ENCODE measurements around the gene CFP. TPM values are rescaled to one million over a fixed set of nuclear protein-coding genes. Genes with fewer than 3 reads are reported as not detected.
A peak's percentile ranks its signal among the peaks of the same experiment; 100 is the strongest.

The CFP gene
- total RNA-seq, 1 experiment from 2014 or later: 0.27 TPM

DNA sequence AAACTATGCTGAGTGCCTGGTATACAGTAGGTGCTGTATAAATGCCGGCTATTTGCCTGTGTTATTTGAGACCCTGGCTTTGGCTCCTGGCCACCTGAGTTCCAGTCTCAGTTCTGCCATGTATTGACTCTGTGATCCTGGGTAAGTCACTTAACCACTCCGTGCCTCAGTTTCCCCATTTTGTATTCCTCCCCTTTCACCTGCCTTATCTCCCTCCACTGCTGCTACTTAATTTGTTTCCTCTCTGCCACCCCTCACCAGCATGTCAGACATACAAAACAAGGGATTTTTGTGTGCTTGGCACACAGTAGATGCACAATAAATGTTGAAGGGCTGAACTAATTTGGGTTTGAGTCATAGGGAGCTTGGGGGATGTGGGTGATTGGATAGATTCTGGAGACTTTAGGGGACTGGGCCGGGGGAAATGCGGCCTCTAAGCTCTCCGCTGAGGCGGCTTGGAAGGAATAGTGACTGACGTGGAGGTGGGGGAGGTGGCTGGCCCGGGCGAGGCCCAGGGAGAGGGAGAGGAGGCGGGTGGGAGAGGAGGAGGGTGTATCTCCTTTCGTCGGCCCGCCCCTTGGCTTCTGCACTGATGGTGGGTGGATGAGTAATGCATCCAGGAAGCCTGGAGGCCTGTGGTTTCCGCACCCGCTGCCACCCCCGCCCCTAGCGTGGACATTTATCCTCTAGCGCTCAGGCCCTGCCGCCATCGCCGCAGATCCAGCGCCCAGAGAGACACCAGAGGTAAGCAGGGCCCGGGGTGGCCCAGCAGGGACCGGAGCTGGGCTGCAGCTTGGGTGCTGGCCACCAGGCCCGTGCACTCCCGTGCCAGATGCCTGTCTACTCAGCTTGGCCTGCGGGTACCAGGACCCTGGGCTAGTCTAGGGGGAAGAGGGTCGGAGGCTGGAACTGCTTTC, 47.7 kb downstream of the CFP start, which contains the start of gene TIMP1:
TIMP1 (plus strand) TSS at position 706 of the 917 bp plus-strand sequence. CDS start 980 bp downstream, outside the sequence.
- in situ Hi-C loops (cut with HindIII; ENCODE audit: low sequenced_read_pairs): no loop called here
- DNase-seq (ENCODE audit: low spot score): peak; percentile 68

DNA sequence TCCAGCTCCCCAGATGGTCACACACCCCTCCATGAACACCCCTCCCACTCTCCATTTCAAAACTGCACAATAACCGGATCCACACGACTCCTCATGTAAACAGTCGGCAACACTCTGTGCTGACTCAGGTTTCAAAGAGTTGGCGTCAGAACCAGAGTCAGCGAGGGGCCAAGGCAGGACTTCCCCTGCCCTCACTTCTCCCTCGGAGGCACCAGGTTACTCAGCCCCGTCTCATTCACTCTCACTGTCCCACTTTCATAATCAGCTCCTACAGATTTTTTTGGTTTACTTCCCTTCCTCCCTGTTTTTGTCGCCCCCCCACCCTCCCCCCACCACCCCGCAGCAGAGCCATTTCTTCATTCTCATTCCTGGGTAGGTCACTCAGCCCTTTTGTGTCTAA, 50.2 kb downstream of the CFP start:
- in situ Hi-C loops (cut with HindIII; ENCODE audit: low sequenced_read_pairs): no loop called here

DNA sequence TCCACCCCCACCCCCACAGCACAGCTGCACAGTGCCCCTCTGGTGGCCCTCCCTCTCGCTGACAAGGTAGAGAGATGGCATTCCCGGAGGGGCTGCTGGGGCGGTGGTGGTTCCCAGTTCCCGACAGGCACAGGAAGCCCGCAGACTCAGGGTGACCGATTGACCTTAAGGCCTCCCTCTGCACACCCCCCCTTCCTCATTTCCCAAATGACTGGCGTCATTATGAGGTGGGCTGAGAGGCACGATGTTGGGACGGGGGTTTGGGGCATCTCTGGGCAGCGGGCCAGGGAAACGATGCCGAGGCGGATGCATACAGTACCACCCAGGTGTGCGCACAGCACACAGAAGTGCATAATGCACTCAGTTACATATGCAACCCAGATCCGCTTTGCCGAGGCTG, 51.0 kb downstream of the CFP start:
- no peak for DNase-seq (ENCODE audit: low spot score)
- in situ Hi-C loops (cut with HindIII; ENCODE audit: low sequenced_read_pairs): no loop called here

More for the DNA sequence above, 50.2 kb downstream of the CFP start:
- DNase-seq (ENCODE audit: low spot score): no peak

DNA sequence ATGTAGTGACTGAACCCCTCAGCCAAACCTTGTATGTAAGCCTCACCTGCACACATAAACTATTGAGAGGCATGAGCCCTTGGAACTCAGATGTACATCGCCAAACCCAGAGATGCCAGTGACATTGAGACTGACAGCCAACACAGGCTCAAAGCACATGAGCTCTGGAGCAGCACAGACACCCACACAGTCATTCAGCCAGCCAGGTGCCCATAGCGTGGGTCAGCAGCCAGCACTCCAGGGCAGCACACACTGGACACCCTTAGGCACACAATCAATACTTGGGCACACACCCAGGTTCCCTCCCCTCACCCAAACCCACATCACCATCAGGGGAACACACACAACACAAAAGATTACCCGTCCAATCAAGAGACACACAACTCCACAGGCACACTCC, 51.8 kb downstream of the CFP start:
- in situ Hi-C loops (cut with HindIII; ENCODE audit: low sequenced_read_pairs): no loop called here
- DNase-seq (ENCODE audit: low spot score): no peak

DNA sequence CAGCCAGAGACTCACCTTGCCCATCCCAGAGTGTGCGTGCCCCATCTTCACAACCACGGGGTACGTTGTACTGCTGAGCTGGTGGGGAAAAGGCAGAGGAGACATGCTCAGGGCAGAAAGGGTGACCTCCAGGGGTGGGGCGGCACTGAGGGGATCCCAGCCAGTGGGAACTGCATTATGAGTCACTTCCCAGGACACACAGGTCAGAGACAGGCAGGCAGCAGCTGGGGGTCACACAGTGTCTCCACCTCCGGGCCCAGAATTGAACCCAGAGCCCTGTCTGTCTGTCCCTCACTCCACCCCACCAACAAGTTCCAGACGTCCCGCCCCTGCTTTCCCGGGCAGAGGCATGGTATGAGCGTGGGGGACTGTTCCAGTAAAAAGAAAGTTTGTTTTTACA, 52.3 kb downstream of the CFP start:
- no peak for DNase-seq (ENCODE audit: low spot score)
- in situ Hi-C loops (cut with HindIII; ENCODE audit: low sequenced_read_pairs): no loop called here

DNA sequence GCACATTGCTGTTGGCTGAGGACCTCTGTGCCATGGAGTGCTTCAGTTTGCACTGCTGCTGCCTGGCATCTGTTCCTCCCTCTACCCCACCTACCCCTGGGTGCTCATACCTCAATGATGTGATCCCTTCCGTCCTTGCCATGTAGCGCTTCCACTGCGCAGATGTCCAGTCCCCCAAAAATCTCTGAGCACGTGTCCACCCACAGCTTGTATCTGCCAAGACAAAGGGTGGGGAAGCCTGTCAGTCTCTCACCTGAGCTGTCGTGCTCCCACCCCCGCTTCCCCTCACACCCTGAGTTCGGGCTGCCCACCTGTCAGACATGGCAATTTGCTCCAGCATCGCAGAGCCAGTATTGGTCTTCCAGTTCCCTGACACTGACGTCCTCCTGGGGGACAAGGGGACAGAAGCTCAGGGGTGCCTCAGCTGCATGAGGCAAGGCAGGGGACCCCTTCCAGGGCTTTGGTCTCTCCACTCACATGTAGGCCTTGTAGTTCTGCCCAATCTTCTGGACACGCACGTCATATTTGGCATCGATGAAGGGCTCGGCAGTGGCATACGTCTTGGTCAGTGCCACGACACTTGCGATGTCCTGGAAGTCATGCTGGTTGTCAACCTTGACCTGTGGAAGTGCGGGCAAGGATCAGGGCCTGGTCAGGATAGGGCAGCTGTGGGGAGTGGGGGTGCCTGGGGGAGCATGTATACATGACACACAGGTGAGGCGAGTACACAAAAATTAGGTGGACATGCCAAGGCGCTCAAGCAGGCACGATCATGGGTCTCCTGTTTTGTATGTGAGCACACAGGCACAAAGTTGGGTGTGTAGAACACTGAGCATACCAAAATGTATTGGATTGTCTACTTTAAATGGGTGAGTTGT, 53.5 kb downstream of the CFP start:
- in situ Hi-C loops (cut with HindIII; ENCODE audit: low sequenced_read_pairs): no loop called here
- no peak for DNase-seq (ENCODE audit: low spot score)

DNA sequence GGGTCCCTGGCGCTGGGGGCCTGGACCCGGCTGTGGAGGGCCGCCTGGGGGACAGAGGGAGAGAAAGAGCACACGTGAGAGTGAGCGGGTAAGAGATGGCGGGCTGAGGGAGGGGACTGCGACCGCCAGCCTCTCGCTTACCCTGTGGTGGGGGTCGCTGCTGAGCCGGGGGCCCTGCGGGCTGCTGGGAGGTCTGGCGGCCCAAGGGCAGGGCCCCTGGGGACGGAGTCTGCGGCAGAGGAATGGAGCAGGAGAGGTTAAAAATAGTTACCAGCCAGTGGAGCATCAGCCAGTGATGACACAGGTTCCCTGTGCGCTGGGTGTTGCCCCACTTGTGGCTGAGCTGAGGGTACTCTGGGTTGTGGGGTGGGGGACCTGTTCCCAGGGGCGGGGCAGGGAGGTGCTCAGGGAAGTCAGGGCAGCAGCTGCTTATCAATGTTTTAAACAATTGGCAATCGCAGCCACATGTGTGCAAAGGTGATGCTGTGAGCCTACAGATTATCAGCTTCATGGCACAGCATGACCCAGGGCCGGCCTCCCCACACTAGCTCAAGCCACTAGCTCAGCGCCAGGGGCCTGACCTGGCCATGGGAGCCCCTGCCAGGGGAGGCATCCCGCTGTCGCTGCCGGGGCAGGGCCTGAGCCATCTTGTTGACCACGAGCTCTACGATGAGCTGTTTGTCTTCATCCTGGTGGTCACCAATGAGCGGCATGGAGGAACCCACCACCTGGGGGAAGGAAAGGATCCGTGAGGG, 55.0 kb downstream of the CFP start:
- in situ Hi-C loops (cut with HindIII; ENCODE audit: low sequenced_read_pairs): no loop called here
- no peak for DNase-seq (ENCODE audit: low spot score)

DNA sequence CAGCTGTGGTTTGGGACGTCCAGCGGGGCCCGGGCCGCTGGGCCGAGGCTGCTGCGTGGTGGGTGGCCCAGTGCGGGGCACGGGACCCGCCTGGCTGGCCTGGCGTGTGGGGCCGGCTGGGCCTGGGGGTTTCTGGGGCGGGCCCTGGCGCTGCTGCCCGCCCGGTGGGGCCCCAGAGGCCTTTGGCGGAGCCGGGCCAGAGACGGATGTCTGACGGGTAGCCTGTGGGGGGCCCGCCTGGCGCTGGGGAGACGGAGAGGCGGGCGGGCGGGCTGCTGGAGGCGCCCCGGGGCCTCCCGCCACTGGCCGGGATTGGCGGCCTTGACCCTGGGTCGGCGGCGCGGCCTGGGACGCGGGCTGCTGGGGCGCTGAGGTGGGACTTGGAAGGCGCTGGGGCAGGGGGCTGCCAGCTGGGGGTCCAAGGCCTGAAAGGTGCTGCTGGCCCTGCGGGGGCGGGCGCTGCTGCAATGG, 55.6 kb downstream of the CFP start:
- in situ Hi-C loops (cut with HindIII; ENCODE audit: low sequenced_read_pairs): no loop called here
- no peak for DNase-seq (ENCODE audit: low spot score)

DNA sequence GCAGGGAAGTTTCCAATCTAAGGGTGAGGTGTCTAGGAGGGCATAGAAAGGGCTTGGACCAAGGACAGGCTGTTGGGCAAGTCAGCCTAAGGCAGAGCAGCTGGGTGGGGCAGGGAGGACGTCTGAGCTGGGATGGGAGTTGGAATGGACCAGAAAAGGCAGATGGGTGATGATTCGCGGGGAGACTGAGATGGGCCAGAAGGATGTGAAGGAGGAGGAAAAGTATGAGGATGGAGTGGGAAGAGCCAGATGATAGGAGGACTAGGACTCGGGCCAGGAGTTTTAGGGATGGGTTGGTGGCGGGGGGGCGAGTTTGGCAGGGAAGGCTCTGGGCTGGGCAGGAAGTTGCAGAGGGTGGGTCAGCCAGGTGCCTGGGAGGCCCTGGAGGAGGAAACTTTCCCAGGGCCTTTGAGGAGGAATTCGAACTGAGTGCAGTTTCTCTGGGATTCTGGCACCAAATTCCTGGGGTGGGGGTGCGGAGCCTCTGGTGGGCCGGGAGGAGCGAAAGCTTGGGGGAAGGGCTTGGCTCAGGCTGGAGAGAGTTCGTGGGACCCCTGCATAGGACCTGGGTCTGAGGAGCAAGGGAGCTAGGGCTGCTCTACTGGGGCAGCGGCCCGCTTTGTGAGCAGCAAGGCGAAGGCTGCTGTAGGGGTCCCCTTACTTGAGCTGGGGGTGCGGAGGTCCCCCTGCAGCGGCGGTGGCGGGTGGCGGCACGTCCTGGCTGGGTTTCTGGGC, 56.2 kb downstream of the CFP start:
- in situ Hi-C loops (cut with HindIII; ENCODE audit: low sequenced_read_pairs): no loop called here
- DNase-seq (ENCODE audit: low spot score): no peak

Other genes starting within 250 kb of the CFP start
- 3.4 and 6.3 TPM in 2 replicates for gene ZNF41, start 146.7 kb downstream of the CFP start, total RNA-seq (2014; rRNA removed; shearing (Covaris generic))
- gene ARAF, start 68.7 kb downstream of the CFP start, total RNA-seq (2014; rRNA removed; shearing (Covaris generic)): 5.8 and 8.2 TPM in 2 replicates
- 43.0 and 56.7 TPM in 2 replicates for gene TIMP1, start 47.5 kb downstream of the CFP start, total RNA-seq (2014; rRNA removed; shearing (Covaris generic))
- 0.61 TPM in 1 of 2 replicates, not detected in the other for gene SYN1, start 10.1 kb downstream of the CFP start, total RNA-seq (2014; rRNA removed; shearing (Covaris generic))
- 31.8 and 40.6 TPM in 2 replicates for gene ELK1, start 20.6 kb upstream of the CFP start, total RNA-seq (2014; rRNA removed; shearing (Covaris generic))
- gene UXT, start 29.2 kb upstream of the CFP start, total RNA-seq (2014; rRNA removed; shearing (Covaris generic)): 82.2 and 96.2 TPM in 2 replicates
- 0.49 and 1.4 TPM in 2 replicates for gene ZNF81, start 207.0 kb upstream of the CFP start, total RNA-seq (2014; rRNA removed; shearing (Covaris generic))